Hepatocyte (in vitro differentiated cells): ENCODE measurements around the gene PERM1.

ENCODE experiments used
- EZH2 ChIP-seq: fragments of 200-600 bp; sonication (generic); IDR thresholded peaks from 2 replicates; pipeline ENCODE4 v1.6.1; 2016; ENCODE audit warnings: antibody characterized with exemption, mild to moderate bottlenecking, borderline replicate concordance
- TF ChIP-seq, protein P1 (sequence below): fragments of 200-600 bp; sonication (generic); IDR thresholded peaks from 2 replicates; pipeline ENCODE4 v1.5.1; 2016; ENCODE audit warnings: antibody characterized with exemption, mild to moderate bottlenecking; ENCODE audit not compliant: poor library complexity

DNA sequence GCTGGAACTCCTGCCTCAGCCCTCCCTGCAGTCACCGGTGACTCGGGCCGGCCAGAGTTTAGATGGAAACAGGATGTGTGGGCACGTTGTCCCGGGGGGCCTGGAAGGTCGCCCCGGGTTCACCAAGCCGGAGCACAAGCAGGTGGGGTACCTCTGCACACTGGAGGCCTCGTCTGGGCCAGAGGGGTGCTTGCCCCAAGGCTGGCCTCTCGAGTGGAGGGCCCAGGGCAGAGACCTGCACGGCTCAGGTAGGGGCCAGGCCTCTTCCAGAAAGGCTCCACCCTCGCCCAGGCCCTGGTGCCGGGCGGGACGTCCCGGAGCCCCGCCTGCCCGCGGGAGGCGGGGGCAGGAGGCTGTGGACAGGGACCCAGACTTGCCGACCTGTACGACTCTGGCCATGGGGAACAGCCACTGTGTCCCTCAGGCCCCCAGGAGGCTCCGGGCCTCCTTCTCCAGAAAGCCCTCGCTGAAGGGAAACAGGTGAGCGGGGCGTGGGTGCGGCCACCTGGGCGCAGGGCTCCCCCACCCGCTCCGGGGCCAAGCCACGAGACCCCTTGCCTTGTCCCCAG lies 15.7 kb downstream of the PERM1 start, which contains the start of gene PLEKHN1:
- no peak for TF ChIP-seq EZH2
- TF ChIP-seq, protein P1, sequence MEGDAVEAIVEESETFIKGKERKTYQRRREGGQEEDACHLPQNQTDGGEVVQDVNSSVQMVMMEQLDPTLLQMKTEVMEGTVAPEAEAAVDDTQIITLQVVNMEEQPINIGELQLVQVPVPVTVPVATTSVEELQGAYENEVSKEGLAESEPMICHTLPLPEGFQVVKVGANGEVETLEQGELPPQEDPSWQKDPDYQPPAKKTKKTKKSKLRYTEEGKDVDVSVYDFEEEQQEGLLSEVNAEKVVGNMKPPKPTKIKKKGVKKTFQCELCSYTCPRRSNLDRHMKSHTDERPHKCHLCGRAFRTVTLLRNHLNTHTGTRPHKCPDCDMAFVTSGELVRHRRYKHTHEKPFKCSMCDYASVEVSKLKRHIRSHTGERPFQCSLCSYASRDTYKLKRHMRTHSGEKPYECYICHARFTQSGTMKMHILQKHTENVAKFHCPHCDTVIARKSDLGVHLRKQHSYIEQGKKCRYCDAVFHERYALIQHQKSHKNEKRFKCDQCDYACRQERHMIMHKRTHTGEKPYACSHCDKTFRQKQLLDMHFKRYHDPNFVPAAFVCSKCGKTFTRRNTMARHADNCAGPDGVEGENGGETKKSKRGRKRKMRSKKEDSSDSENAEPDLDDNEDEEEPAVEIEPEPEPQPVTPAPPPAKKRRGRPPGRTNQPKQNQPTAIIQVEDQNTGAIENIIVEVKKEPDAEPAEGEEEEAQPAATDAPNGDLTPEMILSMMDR: no peak
